Neural cell (in vitro differentiated cells): ENCODE measurements around the gene EHMT1. TPM values are rescaled to one million over a fixed set of nuclear protein-coding genes. Genes with fewer than 3 reads are reported as not detected.
A peak's percentile ranks its signal among the peaks of the same experiment; 100 is the strongest.

Experiments used
- H2AFZ ChIP-seq: fragments of 200-600, 300-800 bp; sonication (generic), shearing (Covaris generic); 2 replicates; pipeline ENCODE4 v1.6.0; 2014; ENCODE audit warnings: low read depth, mild to moderate bottlenecking, antibody characterized with exemption, low read length, moderate library complexity
- H3F3A ChIP-seq: fragments of 200-600 bp; shearing (Covaris generic); 2 replicates; pipeline ENCODE4 v1.6.1; 2016; ENCODE audit warnings: mild to moderate bottlenecking, moderate library complexity, mixed read lengths, antibody characterized with exemption, low read length; ENCODE audit not compliant: insufficient read depth, poor library complexity, severe bottlenecking
- H3K27ac ChIP-seq: fragments of 200-600, 300-800 bp; sonication (generic), shearing (Covaris generic); 2 replicates; pipeline ENCODE4 v1.5.1; 2014; ENCODE audit warnings: mild to moderate bottlenecking, low read length, moderate library complexity
- H3K27me3 ChIP-seq: fragments of 300-800, 200-600 bp; sonication (generic), shearing (Covaris generic); 2 replicates; pipeline ENCODE4 v1.6.0; 2014; ENCODE audit warnings: mild to moderate bottlenecking, low read depth, low read length, moderate library complexity; ENCODE audit not compliant: insufficient read depth
- H3K36me3 ChIP-seq: fragments of 300-800, 200-600 bp; sonication (generic), shearing (Covaris generic); 2 replicates; pipeline ENCODE4 v1.5.1; 2014; ENCODE audit warnings: mild to moderate bottlenecking, antibody characterized with exemption, low read length, moderate library complexity; ENCODE audit not compliant: insufficient read depth
- H3K4me2 ChIP-seq: fragments of 300-800, 200-600 bp; sonication (generic), shearing (Covaris generic); 2 replicates; pipeline ENCODE4 v1.6.0; 2014; ENCODE audit warnings: mild to moderate bottlenecking, low read length
- H3K4me3 ChIP-seq: fragments of 300-800, 200-600 bp; sonication (generic), shearing (Covaris generic); 2 replicates; pipeline ENCODE4 v1.5.1; 2014; ENCODE audit warnings: mild to moderate bottlenecking, low read length, moderate library complexity
- H3K79me2 ChIP-seq: fragments of 200-600 bp; shearing (Covaris generic); replicated peaks from 2 replicates; pipeline ENCODE4 v1.6.0; 2014; ENCODE audit warnings: mild to moderate bottlenecking, low read length, moderate library complexity; ENCODE audit not compliant: insufficient read depth
- H3K9ac ChIP-seq: fragments of 300-800, 200-600 bp; sonication (generic), shearing (Covaris generic); 2 replicates; pipeline ENCODE4 v1.6.1; 2016; ENCODE audit warnings: mild to moderate bottlenecking, low read length, mixed read lengths
- H3K9me2 ChIP-seq: fragments of 200-600 bp; shearing (Covaris generic); 2 replicates; pipeline ENCODE4 v1.6.1; 2016; ENCODE audit warnings: mild to moderate bottlenecking, low read length, mixed read lengths; ENCODE audit not compliant: insufficient read depth
- H3K9me3 ChIP-seq: fragments of 200-600, 300-800 bp; sonication (generic), shearing (Covaris generic); 2 replicates; pipeline ENCODE4 v1.6.1; 2016; ENCODE audit warnings: mild to moderate bottlenecking, mixed run types, low read length, moderate library complexity, mixed read lengths
- H4K20me1 ChIP-seq: fragments of 200-600 bp; shearing (Covaris generic); 2 replicates; pipeline ENCODE4 v1.6.1; 2016; ENCODE audit warnings: mild to moderate bottlenecking, mixed run types; ENCODE audit not compliant: insufficient read depth
- CTCF ChIP-seq: fragments of 450-650 bp; IDR thresholded peaks from 2 replicates; pipeline ENCODE4 v1.5.1; 2014; ENCODE audit warnings: antibody characterized with exemption, mild to moderate bottlenecking, moderate library complexity; ENCODE audit not compliant: poor library complexity, severe bottlenecking
- EZH2 ChIP-seq: fragments of 200-600, 300-800 bp; shearing (Covaris generic), sonication (generic); IDR thresholded peaks from 2 replicates; pipeline ENCODE4 v1.6.1; 2014; ENCODE audit warnings: antibody characterized with exemption, low read length, borderline replicate concordance, mild to moderate bottlenecking; ENCODE audit not compliant: insufficient read depth, poor library complexity, severe bottlenecking
- MXI1 ChIP-seq: fragments of 450-650 bp; conservative IDR thresholded peaks from 2 replicates; pipeline ENCODE4 v1.6.1; 2014; ENCODE audit warnings: antibody characterized with exemption, mild to moderate bottlenecking; ENCODE audit not compliant: poor library complexity, severe bottlenecking
- POLR2AphosphoS5 ChIP-seq: IDR thresholded peaks from 2 replicates; pipeline ENCODE4 v1.6.1; 2012
- RAD21 ChIP-seq: fragments of 450-650 bp; conservative IDR thresholded peaks from 2 replicates; pipeline ENCODE4 v1.6.1; 2014; ENCODE audit warnings: antibody characterized with exemption, mild to moderate bottlenecking, moderate library complexity
- REST ChIP-seq: IDR thresholded peaks from 2 replicates; pipeline ENCODE4 v1.6.1; 2012; ENCODE audit warnings: borderline replicate concordance
- SMC3 ChIP-seq: fragments of 450-650 bp; conservative IDR thresholded peaks from 2 replicates; pipeline ENCODE4 v1.6.1; 2014; ENCODE audit warnings: antibody characterized with exemption, mild to moderate bottlenecking, moderate library complexity; ENCODE audit not compliant: poor library complexity
- TAF1 ChIP-seq: IDR thresholded peaks from 2 replicates; pipeline ENCODE4 v1.6.1; 2012; ENCODE audit warnings: low read depth
- polyA plus RNA-seq: library from polyadenylated mRNA; depleted of rRNA; stranded (reverse); fragments of >200 nt; gene quantifications from 2 replicates; pipeline ENCODE4 v1.2.3, GENCODE V29; 2014

The EHMT1 gene
- polyA plus RNA-seq, 1 donor from 2014 or later, result 53.0 TPM

GRCh38 chr9:137772281-137772873, 153.6 kb downstream of the EHMT1 start:
- Histone ChIP-seq H3F3A (no peaks in the 10 kb centered on the region), H3K9me2 (no peaks in the 10 kb centered on the region), H3K9me3 (no peaks in the 10 kb centered on the region), H3K27me3 (no peaks in the 10 kb centered on the region), H3K4me3 (no peak overlapping the region), H3K27ac (no peak overlapping the region), H3K36me3 (no peaks in the 10 kb centered on the region), H3K9ac (no peak overlapping the region), H3K4me2 (no peak overlapping the region), H2AFZ (no peak overlapping the region), H4K20me1 (no peaks in the 10 kb centered on the region), H3K79me2 (no peaks in the 10 kb centered on the region)
- no peak for TF ChIP-seq RAD21
- TF ChIP-seq POLR2AphosphoS5, result no peak
- TF ChIP-seq CTCF, result peak; percentile 16
- no peak for TF ChIP-seq TAF1
- no peak for TF ChIP-seq EZH2

- Histone ChIP-seq H3K4me3 (no peak overlapping the region), H3K9me3 (no peaks in the 10 kb centered on the region), H3K27ac (no peak overlapping the region), H4K20me1 (no peaks in the 10 kb centered on the region), H3K27me3 (no peaks in the 10 kb centered on the region), H3F3A (no peaks in the 10 kb centered on the region), H3K4me2 (no peak overlapping the region), H3K79me2 (no peaks in the 10 kb centered on the region), H3K9me2 (no peaks in the 10 kb centered on the region), H3K9ac (no peak overlapping the region), H3K36me3 (no peaks in the 10 kb centered on the region), H2AFZ (no peak overlapping the region)
- TF ChIP-seq TAF1 (no peak), RAD21 (no peak), EZH2 (no peak), REST (no peak)
Observed at GRCh38 chr9:137774775-137775386, 156.1 kb downstream of the EHMT1 start.

- Histone ChIP-seq H3K4me2 (no peak overlapping the region), H4K20me1 (no peaks in the 10 kb centered on the region), H3K4me3 (no peak overlapping the region), H3K79me2 (no peaks in the 10 kb centered on the region), H3F3A (no peaks in the 10 kb centered on the region), H3K36me3 (no peaks in the 10 kb centered on the region), H3K27ac (no peak overlapping the region), H3K9me3 (no peaks in the 10 kb centered on the region), H3K27me3 (no peaks in the 10 kb centered on the region), H3K9ac (no peak overlapping the region), H2AFZ (no peak overlapping the region), H3K9me2 (no peaks in the 10 kb centered on the region)
- TF ChIP-seq CTCF (no peak), SMC3 (no peak), MXI1 (no peak), REST (no peak), TAF1 (no peak)
Observed at GRCh38 chr9:137776306-137776995, 157.6 kb downstream of the EHMT1 start.
